Measurements from ENCODE around the gene SLC41A3.

The SLC41A3 gene

DNA sequence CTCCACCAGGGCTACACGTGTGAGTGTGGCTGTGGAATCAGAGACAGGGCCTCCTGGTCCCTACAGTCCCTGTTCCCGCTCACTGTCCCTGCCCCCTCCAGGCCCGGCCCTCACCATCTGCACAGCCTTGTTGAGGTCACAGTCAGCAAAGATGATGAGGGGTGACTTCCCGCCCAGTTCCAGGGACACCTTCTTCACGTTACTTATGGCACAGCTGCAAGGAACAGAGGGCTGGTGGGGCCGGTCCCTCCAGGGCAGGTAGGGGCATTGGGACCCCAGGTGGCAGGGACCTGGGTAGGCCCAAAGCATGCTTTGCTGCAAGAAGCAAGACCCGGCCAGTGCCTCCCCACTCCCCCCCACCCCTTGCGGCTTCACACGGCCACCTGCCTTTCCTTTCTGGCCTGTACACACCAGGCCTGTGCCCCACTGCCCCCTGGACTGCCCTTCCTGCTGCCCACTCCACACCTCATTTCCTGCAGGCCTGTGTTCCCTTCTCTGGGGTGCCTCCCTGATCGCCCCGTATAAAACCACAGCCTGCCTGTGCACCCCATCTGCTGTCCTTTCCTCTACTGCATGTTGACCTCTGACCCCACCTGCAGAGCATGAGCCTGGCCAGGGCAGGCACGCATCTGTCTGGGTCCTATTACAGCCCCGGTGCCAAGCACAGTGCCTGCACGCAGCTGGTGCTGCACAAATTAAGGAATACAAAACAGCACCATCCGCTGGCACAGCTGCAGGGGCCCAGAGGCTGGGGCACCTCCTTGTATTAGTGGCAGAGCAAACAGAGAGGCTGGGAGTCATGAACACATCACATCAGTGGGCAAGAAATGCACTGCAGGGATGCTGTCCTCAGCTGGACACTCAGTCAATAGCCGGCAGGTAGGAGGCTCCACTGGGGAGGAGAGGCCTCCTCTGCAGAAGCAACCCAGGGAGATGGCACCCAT, 30.8 kb upstream of the SLC41A3 start:
- TF ChIP-seq, protein P1, sequence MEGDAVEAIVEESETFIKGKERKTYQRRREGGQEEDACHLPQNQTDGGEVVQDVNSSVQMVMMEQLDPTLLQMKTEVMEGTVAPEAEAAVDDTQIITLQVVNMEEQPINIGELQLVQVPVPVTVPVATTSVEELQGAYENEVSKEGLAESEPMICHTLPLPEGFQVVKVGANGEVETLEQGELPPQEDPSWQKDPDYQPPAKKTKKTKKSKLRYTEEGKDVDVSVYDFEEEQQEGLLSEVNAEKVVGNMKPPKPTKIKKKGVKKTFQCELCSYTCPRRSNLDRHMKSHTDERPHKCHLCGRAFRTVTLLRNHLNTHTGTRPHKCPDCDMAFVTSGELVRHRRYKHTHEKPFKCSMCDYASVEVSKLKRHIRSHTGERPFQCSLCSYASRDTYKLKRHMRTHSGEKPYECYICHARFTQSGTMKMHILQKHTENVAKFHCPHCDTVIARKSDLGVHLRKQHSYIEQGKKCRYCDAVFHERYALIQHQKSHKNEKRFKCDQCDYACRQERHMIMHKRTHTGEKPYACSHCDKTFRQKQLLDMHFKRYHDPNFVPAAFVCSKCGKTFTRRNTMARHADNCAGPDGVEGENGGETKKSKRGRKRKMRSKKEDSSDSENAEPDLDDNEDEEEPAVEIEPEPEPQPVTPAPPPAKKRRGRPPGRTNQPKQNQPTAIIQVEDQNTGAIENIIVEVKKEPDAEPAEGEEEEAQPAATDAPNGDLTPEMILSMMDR (IDR thresholded peaks at IDR 0.05; ENCODE audit: insufficient read depth, missing control alignments), result no peak
- FAIRE-seq (no peak), DNase-seq (ENCODE audit: insufficient read length, low spot score) (no peak)

DNA sequence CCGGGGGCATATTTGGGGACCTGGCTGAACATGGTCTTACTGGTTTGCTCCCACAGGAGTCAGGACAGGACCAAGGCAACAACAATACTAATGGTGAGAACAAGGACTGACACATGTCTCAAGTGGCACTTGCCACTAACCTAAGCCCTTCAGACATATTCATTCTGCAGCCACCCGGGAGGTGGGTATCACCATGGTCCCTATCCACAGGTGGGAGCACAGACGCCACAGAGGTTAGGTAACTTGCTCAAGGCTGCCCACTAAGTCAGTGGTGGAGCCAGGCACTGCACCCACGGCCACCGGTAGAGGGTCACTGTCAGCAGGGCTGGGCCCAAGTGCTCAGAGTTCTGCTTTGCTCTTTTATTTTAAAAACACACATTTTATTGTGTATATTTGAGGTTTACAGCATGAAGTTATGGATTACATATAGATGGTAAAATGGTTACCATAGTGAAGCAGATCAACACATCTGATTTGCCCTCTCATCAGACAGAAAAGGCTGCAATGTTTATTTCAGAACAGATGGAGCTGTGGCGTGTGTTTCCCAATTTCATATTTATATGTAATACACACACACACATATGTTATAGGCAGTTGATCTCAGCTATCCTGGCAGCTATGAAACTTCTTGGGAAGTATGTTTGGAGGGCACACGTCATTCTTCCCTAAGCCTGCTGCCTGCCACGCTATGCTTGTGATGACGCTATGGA, 30.0 kb upstream of the SLC41A3 start:
- DNase-seq (ENCODE audit: insufficient read length, low spot score), result no peak
- TF ChIP-seq, protein P1 (IDR thresholded peaks at IDR 0.05; ENCODE audit: insufficient read depth, missing control alignments), result no peak
- FAIRE-seq, result no peak

DNA sequence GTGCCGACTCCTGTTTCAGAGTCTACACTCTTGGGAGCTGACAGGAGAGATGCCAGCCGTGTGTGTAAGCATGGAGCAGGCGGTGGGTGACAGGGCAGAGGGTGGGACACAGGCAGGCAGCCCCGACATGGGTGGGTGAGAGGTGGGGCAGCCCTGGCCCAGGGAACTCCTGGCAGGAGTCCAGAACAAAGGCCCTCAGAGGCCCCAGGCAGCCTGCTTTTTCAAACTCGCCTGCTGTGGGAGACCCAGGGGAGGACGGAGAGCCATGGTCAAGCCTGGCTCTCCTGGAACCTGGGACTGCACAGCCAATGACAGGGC, 29.3 kb upstream of the SLC41A3 start:
- FAIRE-seq, result no peak
- no peak for DNase-seq (ENCODE audit: insufficient read length, low spot score)
- TF ChIP-seq, protein P1 (IDR thresholded peaks at IDR 0.05; ENCODE audit: insufficient read depth, missing control alignments), result no peak

DNA sequence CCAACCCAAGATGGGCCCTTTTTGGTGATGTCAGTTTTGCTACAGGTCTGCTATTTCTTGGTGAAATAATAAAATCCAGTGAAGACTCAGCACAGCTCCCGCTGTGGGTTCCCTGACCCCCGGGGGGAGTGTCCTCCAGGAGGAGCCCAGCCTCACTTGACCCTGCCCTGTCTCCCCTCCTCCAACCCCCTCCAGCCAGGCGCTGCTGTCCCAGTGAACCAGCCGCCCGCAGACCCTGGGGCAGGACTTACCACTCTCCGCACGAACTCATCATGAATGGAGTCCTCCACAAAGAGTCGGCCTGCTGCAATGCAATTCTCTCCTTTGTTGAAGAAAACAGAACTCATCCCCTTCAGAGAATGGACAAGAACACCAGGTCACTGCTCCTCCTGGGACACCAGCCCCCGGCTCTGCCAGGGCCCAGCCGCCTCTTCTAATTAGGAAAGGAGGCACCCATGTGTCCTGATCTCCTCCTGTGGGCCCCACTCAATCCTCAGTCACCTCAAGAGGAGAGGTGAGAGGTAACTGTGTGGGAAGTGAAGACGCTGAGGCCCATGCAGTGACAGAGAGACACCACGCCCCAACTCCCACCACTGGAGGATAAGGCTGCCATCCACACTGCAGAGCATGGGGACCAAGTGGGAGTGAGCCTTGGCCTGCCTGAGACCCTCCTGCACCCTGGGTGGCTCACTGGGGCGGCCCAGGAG, 28.8 kb upstream of the SLC41A3 start:
- TF ChIP-seq, protein P1 (IDR thresholded peaks at IDR 0.05; ENCODE audit: insufficient read depth, missing control alignments), result no peak
- no peak for FAIRE-seq
- no peak for DNase-seq (ENCODE audit: insufficient read length, low spot score)

DNA sequence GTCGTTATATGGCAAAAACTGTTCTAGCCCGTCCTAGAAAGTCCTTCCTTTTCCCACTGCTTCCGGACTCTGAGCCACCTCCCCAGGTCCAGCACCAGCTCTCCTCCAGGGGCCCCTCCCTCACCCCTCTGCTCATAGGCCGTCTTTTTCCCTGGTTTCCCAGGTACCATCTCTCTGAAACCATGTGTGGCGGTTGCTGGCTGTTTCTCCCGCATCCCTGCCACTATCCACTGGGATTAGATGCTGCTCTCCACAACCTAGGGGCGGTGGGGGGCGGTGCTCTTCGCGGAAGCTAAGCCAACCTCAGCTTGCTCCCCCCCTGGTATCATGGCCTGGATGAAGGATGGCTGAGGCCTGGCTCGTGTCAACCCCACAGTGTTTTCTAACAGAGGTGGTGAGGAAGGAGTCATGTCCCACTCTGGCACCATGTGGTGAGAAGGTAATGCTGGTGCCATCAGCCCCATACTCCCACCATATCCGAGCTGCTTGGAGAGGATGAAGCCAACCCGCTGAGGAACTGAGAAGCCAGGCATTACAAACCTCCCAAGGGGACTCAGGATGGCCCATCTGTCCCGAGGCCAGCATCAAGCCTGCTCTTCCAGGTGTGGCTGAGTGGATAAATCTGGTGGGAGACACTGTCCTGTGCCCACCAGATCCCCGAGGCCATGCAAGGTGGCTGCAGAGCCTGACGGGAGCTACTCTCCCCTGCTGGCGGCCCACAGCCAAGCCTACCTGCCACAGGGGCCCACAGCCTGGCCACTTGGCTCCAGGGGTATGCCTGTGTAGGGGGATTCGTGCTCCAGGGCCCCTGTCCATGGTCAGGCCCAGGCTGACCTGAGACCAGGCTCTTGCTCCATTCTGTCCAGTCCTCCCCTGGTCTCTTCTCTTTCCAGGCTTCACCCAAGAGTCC, 27.9 kb upstream of the SLC41A3 start:
- DNase-seq (ENCODE audit: insufficient read length, low spot score) (no peak), FAIRE-seq (no peak)
- TF ChIP-seq, protein P1 (IDR thresholded peaks at IDR 0.05; ENCODE audit: insufficient read depth, missing control alignments), result no peak

DNA sequence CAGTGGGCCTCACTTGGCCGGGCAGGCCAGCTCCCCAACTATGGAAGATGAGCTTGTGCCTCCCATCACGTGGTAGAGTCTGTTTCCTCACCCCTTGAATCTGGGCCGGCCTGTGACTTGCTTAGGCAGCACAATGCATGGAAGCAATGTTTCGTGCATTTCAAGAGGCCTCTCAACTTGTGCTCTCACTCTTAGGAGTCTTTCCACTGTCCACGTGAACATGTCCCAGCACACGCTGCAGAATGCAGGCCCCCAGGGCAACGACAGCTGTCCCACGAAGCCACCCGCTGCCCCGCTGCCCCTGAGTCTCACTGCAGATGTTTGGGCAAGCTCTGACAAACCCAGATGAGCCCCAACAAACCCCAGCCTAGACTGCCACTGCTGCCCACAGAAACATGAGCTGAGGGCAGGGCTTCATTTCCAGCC, 27.2 kb upstream of the SLC41A3 start:
- TF ChIP-seq, protein P1 (IDR thresholded peaks at IDR 0.05; ENCODE audit: insufficient read depth, missing control alignments), result no peak
- FAIRE-seq, result no peak
- no peak for DNase-seq (ENCODE audit: insufficient read length, low spot score)

Data from D721Med (cell line).